Hepatocyte (in vitro differentiated cells): ENCODE data around the gene KCNQ2. TPM values are rescaled to one million over a fixed set of nuclear protein-coding genes. Genes with fewer than 3 reads are reported as not detected.
A peak's percentile ranks its signal among the peaks of the same experiment; 100 is the strongest.

Experiments
- DNase-seq: peaks from one replicate; pipeline ENCODE4 v3.0.0-alpha.2; 2016; ENCODE audit warnings: low spot score
- H2AFZ ChIP-seq: fragments of 200-600 bp; sonication (generic); 2 replicates; pipeline ENCODE4 v1.6.0; 2016; ENCODE audit warnings: antibody characterized with exemption, mild to moderate bottlenecking
- H3K27ac ChIP-seq: fragments of 200-600 bp; sonication (generic); 2 replicates; pipeline ENCODE4 v1.5.1; 2016; ENCODE audit warnings: mild to moderate bottlenecking
- H3K27me3 ChIP-seq: fragments of 200-600 bp; sonication (generic); 2 replicates; pipeline ENCODE4 v1.6.1; 2016
- H3K36me3 ChIP-seq: fragments of 200-600 bp; sonication (generic); replicated peaks from 2 replicates; pipeline ENCODE4 v1.5.1; 2016; ENCODE audit warnings: low read depth; ENCODE audit not compliant: insufficient read depth
- H3K4me1 ChIP-seq: fragments of 200-600 bp; sonication (generic); 2 replicates; pipeline ENCODE4 v1.5.1; 2016; ENCODE audit warnings: mild to moderate bottlenecking, moderate library complexity; ENCODE audit not compliant: insufficient read depth
- H3K4me2 ChIP-seq: fragments of 200-600 bp; sonication (generic); 2 replicates; pipeline ENCODE4 v1.6.0; 2016
- H3K4me3 ChIP-seq: fragments of 200-600 bp; sonication (generic); 2 replicates; pipeline ENCODE4 v1.5.1; 2016; ENCODE audit warnings: mild to moderate bottlenecking
- H3K79me2 ChIP-seq: fragments of 200-600 bp; sonication (generic); 2 replicates; pipeline ENCODE4 v1.6.0; 2017; ENCODE audit warnings: mild to moderate bottlenecking
- H3K9me2 ChIP-seq: fragments of 200-600 bp; sonication (generic); replicated peaks from 2 replicates; pipeline ENCODE4 v1.6.0; 2017; ENCODE audit warnings: mild to moderate bottlenecking; ENCODE audit not compliant: insufficient read depth
- H3K9me3 ChIP-seq: fragments of 200-600 bp; sonication (generic); 2 replicates; pipeline ENCODE4 v1.5.1; 2016; ENCODE audit warnings: low read depth, mild to moderate bottlenecking
- H4K20me1 ChIP-seq: fragments of 200-600 bp; sonication (generic); 2 replicates; pipeline ENCODE4 v1.6.0; 2016; ENCODE audit warnings: mild to moderate bottlenecking; ENCODE audit not compliant: insufficient read depth, poor library complexity, severe bottlenecking
- CTCF ChIP-seq: fragments of 200-600 bp; sonication (generic); IDR thresholded peaks from 2 replicates; pipeline ENCODE4 v1.5.1; 2016; ENCODE audit warnings: antibody characterized with exemption, mild to moderate bottlenecking; ENCODE audit not compliant: poor library complexity
- EZH2 ChIP-seq: fragments of 200-600 bp; sonication (generic); IDR thresholded peaks from 2 replicates; pipeline ENCODE4 v1.6.1; 2016; ENCODE audit warnings: antibody characterized with exemption, mild to moderate bottlenecking, borderline replicate concordance
- EZH2phosphoT487 ChIP-seq: fragments of 200-600 bp; sonication (generic); IDR thresholded peaks from one replicate; pipeline ENCODE4 v1.6.1; 2018; ENCODE audit warnings: antibody characterized with exemption, mild to moderate bottlenecking, low read depth, moderate library complexity; ENCODE audit not compliant: unreplicated experiment, severe bottlenecking
- WGBS: methylation state at CpG from one replicate; pipeline ENCODE4 v1.1.6; 2016; ENCODE audit warnings: low lambda C conversion rate; ENCODE audit errors: missing lambda C conversion rate; 5-methylcytosine and 5-hydroxymethylcytosine counted together
- polyA plus RNA-seq: library from polyadenylated mRNA; unstranded; fragments of >200 nt; fragmentation: Nextera tagmentation; extraction: Ambion mirVana; gene quantifications from 2 replicates; pipeline ENCODE4 v1.2.1, GENCODE V29; 2016
- total RNA-seq: library from RNA; depleted of rRNA; stranded (reverse); fragments of >200 nt; gene quantifications from 2 replicates; pipeline ENCODE4 v1.2.3, GENCODE V29; 2014

Gene KCNQ2
- total and polyA plus RNA-seq, 2 experiments from 2014 or later: 3.5 to 5.4 TPM

- H3K9me3 ChIP-seq: no peaks in the 10 kb centered on the region
- H3K79me2 ChIP-seq: no peaks in the 10 kb centered on the region
- H3K27ac ChIP-seq: no peak overlapping the region
- no peak for DNase-seq
- H2AFZ ChIP-seq: no peak overlapping the region
- no peaks in the 10 kb centered on the region for H3K9me2 ChIP-seq
- peaks cover 74% of the 10 kb centered on the region for H3K27me3 ChIP-seq
- peaks cover 3% of the 10 kb centered on the region for H3K4me1 ChIP-seq
- no peak overlapping the region for H3K4me3 ChIP-seq
- no peaks in the 10 kb centered on the region for H3K36me3 ChIP-seq
- TF ChIP-seq EZH2: peak; percentile 89
- peak; percentile 28 for TF ChIP-seq EZH2phosphoT487
- TF ChIP-seq CTCF: no peak
- peak overlapping the region; percentile 84 for H3K4me2 ChIP-seq
- H4K20me1 ChIP-seq: no peaks in the 10 kb centered on the region
- WGBS: no CpG with 5 or more reads among the region's 27 CpGs
These were observed 806 bp downstream of the KCNQ2 start for GRCh38 chr20:63471717-63471980.

DNA sequence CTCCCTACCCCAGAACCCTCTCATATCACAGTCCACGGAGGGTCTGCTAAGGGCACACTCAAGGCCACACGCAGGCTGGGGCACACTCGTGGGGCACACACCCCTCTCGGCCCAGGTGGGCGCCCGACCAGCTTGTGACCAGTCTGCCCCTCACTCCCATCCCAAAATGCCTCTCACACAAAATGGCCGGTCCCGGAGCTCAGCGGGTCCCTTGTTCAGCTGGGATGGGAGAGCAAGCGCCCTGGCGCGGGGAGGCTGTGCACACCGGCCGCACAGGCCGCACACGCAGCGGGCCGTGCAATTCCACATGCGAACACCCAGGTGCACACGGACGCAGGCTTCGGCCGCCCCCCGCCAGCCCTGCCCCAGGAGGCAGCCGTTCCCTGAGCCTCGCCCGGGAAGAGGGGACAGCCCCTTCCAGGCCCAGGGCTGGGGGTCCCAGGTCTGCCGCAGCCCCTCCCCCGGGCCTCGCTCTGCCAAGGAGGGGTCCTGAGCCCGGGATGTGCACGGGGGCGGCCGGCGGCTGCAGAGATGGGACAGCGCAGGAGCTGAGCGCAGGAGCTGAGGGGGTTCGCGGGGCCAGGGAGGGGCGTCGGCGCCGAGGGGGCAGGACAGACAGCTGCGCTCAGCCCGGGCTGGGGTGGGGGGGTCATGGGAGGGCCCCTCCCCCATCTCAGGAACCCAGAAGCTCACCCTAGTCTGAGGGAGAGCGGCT lies 1.3 kb downstream of the KCNQ2 start:
- WGBS: 10% methylated on average over 36 of the region's 46 CpGs
- TF ChIP-seq CTCF: no peak
- TF ChIP-seq EZH2phosphoT487: no peak
- TF ChIP-seq EZH2: peak; percentile 91
- H3K27me3 ChIP-seq: peaks cover 74% of the 10 kb centered on the region
- no peak overlapping the region for H3K27ac ChIP-seq
- no peaks in the 10 kb centered on the region for H3K79me2 ChIP-seq
- no peaks in the 10 kb centered on the region for H3K9me3 ChIP-seq
- no peak for DNase-seq
- H3K36me3 ChIP-seq: no peaks in the 10 kb centered on the region
- H2AFZ ChIP-seq: no peak overlapping the region
- H3K9me2 ChIP-seq: no peaks in the 10 kb centered on the region
- H4K20me1 ChIP-seq: no peaks in the 10 kb centered on the region
- H3K4me2 ChIP-seq: peak overlapping the region; percentile 84
- peaks cover 3% of the 10 kb centered on the region for H3K4me1 ChIP-seq
- H3K4me3 ChIP-seq: no peak overlapping the region

- Histone ChIP-seq H3K27me3 (peaks cover 68% of the 10 kb centered on the region), H3K4me2 (no peak overlapping the region)
These were observed 2.0 kb downstream of the KCNQ2 start for GRCh38 chr20:63470410-63470809.

More at GRCh38 chr20:63470410-63470809, 2.0 kb downstream of the KCNQ2 start:
- TF ChIP-seq CTCF (no peak), EZH2 (no peak), EZH2phosphoT487 (no peak)
- H3K27ac ChIP-seq: no peak overlapping the region
- no peak for DNase-seq
- WGBS: 76% methylated on average over 9 of the region's 10 CpGs
- H3K4me1 ChIP-seq: peaks cover 3% of the 10 kb centered on the region
- no peaks in the 10 kb centered on the region for H3K9me2 ChIP-seq
- no peak overlapping the region for H2AFZ ChIP-seq
- no peaks in the 10 kb centered on the region for H3K36me3 ChIP-seq
- no peaks in the 10 kb centered on the region for H4K20me1 ChIP-seq
- no peak overlapping the region for H3K4me3 ChIP-seq
- H3K9me3 ChIP-seq: no peaks in the 10 kb centered on the region
- H3K79me2 ChIP-seq: no peaks in the 10 kb centered on the region
